HG03469 (cell line): ENCODE measurements around the gene OR14C36.
"Not testable (repeated sequence)": the region's sequence is repeated elsewhere in the genome, so short reads cannot be mapped to it uniquely, and the experiment has no call there.

Source experiments
- ATAC-seq: cut with Tn5 transposase; IDR thresholded peaks from one replicate; pipeline ENCODE4 v1.9.1; 2021; ENCODE audit warnings: mild to moderate bottlenecking, moderate library complexity, moderate number of reproducible peaks; ENCODE audit not compliant: unreplicated experiment

Gene OR14C36, protein sequence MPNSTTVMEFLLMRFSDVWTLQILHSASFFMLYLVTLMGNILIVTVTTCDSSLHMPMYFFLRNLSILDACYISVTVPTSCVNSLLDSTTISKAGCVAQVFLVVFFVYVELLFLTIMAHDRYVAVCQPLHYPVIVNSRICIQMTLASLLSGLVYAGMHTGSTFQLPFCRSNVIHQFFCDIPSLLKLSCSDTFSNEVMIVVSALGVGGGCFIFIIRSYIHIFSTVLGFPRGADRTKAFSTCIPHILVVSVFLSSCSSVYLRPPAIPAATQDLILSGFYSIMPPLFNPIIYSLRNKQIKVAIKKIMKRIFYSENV

DNA sequence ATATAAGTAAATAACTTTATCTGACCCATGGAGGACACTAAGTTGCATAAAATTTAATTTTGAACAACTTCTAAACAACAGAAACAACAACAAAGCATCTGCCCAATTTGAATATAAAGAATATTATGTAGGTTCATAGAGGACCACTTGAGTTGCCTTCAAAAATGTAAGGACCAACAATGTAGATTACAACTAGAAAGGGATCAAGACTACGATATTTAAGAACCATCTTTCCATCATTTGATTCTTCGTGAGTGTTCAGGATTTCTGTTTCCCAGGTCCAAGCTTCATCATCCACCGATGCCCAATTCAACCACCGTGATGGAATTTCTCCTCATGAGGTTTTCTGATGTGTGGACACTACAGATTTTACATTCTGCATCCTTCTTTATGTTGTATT lies at the start of gene OR14C36:
TSS of gene OR14C36 (plus strand) at position 301 of the 400 bp plus-strand sequence. CDS start at position 301, 0 bp downstream.
- no peak for ATAC-seq

DNA sequence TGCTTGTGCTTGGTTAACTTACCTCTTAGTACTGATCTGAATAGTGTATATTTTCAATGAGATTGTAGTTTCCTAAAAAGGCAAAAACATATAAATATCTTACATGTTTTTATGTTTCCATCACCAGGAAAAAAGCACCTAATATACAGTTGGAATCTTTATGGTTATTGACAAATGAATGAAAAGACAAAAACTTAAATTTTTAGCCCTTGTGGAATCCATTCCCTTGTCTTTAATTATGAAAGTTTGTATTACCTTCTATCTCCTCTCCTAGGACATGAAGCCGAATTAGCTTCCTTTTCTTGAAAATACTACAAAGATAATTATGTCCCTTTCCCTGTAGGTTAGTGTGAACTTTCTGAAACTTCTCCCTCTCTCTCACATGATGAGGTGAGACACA lies 45.3 kb upstream of the OR14C36 start, which contains the start of gene OR2T12:
TSS of gene OR2T12 (minus strand) at position 101 of the 400 bp plus-strand sequence. CDS start 7,846 bp downstream, outside the sequence.
- no peak for ATAC-seq

DNA sequence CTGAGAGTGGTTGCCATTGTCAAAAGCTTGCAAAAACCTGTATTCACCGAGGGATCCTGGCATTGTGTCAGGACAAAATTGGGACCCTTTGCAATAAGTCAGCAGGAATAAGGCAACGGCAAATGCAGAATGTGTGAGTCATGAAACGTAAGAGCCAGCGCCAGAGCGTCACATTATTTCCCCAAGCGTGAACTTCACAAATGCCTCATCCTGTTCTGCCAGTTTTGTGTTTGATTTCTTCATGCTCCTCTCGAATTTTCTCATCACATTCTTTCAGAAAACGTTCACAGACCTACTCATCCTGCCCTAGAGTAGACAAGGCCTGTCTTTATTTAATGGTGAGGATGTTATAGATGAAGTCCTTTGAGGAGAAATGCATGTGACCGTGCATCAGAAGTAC lies 42.9 kb upstream of the OR14C36 start:
- ATAC-seq, result not testable (repeated sequence)

DNA sequence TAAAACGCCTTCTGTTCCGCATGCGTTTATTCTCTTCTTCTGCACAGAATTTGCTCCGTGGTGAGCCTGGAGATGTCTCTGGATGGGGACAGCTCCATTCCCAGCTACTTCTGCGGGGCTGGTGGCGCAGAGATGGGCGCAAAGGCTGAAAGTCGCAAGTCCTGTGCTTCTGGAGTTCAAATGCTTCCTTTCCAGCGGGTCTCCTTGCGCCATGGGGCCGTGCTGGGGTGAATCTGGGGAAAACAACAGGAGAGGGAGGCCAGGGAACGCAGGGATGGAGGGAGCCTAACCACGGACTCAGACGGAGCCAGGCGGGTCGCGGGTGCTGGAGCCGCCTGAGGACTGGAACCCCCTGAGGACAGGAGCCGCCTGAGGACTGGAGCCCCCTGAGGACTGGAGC lies 42.5 kb upstream of the OR14C36 start:
- no peak for ATAC-seq

DNA sequence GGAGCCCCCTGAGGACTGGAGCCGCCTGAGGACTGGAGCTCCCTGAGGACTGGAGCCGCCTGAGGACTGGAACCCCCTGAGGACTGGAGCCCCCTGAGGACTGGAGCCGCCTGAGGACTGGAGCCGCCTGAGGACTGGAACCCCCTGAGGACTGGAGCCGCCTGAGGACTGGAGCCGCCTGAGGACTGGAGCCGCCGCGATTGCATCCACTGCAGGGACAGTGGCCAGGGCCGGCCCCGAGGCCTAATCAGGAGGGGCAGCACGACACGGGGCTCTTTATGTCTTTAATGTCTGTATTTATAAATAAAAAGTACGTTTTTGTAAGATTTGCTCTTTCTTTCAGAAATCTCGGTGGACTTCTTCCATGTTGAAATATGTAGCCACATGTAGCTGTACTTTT lies 41.8 kb upstream of the OR14C36 start:
- not testable (repeated sequence) for ATAC-seq

DNA sequence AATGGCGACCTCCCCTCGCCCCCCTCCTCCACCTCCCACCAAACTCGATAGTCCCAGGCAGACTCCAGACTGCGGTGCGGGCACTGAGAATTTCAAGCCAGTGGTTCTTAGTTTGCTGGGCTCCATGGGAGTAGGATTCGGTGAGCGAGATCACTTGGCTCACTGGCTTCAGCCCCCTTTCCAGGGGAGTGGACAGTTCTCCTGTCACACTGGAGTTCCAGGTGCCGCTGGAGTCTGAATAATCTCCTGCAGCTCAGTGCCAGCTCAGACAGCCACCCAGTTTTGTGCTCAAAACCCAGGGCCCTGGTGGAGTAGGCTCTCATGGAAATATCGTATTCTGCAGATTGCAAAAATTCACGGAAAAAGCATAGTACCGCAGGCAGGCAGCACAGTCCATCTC lies 31.8 kb upstream of the OR14C36 start:
- no peak for ATAC-seq

DNA sequence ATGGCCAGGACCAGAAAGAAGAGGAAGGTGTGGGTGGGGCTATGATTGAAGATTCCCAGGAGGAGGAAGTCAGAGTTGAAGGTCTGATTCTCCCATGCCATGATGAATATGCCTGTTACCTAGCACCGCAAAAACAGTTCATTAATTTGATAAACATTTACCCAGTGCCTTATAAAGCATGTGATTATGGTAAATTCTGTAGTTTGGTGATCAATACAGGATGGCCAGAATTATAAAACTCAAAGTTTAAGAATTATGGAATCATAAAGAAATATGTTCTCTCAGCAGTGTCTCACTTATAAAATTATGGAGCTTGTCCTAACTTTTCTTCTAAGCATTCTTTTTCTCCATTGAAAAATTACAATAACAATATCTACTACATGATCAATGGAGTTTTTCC lies 24.1 kb upstream of the OR14C36 start, which contains the start of gene OR2M7:
TSS of gene OR2M7 (minus strand) at position 101 of the 400 bp plus-strand sequence. CDS start at position 101, 0 bp downstream.
- ATAC-seq, result no peak

DNA sequence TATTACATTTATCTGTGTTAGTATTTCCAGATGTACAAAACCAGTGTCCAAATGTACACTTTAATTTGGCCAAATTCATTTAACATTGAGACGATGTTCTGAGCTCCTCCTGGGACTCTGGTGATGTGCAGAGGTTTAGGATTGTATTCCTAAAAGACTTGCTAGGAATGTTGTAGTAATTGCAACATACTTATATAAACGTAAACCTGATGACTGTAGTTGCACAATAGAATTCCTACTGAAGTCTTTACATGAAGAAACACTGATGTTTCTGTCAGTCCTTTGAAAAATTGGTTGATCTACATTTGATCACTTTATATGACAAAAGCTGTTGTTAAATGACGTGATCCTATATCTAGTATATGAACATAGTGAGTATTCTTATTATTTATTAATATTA lies 5.1 kb upstream of the OR14C36 start:
- ATAC-seq, result no peak

DNA sequence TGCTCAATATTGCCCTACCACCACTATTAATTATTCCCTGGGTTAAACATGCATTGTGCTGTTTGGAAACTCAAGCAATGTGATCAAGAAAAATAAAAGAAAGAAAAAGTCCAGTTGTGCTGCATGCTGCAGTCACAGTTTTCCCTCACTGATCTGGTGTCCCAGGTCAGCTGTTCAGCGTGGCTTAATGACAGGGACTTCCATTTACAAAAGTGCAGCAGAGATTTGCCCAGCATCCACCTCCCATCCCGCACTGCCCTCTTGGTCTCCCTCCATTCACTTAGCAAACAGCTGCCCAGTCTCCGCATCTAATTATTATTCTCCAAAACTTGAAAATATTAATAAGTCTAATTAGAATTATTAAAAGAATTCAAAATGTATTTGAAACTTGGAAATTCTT lies 10.8 kb downstream of the OR14C36 start:
- ATAC-seq, result no peak

DNA sequence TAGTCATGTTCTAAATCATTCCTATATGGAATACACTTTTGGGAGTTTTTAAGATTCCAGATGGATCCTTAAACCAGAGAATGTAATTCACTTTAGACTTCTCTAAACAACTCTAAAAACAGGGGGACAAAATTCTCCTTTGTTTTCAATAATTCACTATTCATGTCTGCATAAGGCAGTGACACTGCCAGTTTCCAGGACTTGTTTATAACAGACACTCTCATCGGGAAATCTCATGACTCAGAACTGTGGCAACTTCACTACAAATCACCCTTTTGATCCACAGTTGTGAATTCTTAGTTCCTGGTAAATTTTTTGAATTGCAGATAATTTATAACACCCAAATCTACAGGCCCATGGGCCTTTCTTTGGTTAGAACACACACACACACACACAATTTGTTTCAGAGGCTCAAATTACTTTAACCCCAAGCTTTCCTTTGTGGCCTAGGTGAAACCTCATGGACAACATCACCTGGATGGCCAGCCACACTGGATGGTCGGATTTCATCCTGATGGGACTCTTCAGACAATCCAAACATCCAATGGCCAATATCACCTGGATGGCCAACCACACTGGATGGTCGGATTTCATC lies 12.6 kb downstream of the OR14C36 start, which contains the start of gene OR2T4:
TSS of gene OR2T4 (plus strand) at position 545 of the 595 bp plus-strand sequence. CDS start at position 545, 0 bp downstream.
- no peak for ATAC-seq

DNA sequence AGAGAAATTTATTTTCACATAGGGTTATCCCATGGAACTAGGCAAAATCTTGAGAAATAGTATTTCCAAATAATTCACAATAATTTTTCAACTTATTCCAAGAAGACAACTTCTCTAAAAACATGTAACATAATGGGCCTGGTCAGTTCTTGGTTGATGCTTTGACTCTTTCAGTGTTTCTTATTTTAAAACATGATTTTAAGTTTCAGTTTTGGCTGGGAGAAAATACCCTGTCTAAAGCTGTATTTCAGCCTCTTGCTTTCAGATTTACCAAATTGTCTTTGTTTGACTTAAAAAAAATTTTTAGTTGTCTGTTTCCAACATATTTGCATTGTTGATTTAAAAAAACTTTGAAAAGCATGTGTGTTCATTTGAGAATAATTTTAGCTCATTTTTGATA lies 18.0 kb downstream of the OR14C36 start:
- no peak for ATAC-seq

DNA sequence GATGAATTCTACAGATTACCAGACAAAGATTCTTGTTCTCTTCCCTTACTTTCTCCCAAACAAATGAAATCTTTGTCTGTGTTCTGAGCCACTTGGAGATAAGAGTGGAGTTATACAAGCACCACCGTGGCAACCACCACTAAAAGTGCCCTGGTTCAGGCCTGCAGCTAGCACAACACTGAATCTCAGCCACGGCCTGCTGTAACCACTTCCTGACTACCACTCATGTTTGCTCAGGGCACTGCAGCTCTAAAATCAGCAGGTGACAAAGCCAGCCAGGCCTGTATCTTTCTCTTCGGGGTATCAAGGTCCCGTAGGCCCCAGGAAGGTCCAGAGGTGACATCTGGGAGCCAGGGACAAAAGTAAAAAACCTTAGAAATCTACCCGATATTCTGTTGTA lies 23.8 kb downstream of the OR14C36 start:
- no peak for ATAC-seq

DNA sequence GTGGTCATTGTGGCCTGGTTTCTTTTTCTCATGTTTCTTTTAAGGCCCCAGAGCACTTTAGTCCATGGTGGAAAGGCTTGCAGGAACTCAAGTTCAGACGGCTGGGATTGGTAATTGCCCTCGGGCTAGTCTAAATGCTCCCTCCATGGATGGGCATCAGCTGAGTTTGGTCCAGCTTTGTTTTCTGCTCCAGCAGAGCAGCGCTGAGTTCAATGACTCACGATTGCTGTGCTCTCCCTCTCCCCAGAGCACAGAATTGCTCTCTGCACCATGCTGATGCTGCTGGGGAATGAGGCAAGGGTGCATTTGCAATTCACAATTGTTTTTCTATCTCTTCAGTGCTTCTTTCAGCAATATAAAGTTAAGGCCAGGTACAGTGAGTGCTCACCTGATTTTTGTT lies 25.2 kb downstream of the OR14C36 start:
- ATAC-seq, result no peak

DNA sequence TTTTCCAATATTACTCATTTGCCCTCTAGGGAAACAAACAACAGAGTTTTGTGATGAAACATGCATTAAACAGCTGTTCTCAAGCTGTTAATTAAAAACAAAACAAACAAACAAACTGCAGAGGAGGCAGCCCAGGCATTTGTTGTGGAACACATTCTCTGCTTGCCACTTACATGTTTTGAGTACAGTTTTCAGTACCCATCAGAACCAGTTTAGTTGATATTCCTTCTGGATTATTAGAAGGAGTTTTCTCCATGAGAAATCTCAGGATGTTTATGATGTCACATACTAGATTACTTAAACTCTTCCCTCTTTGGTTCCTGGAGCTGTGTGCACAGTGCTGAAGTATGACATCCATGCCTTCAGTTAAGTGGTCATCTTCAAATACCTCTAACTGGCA lies 26.9 kb downstream of the OR14C36 start, which contains the start of gene OR2T6:
TSS of gene OR2T6 (plus strand) at position 301 of the 400 bp plus-strand sequence. CDS start 11,863 bp downstream, outside the sequence.
- ATAC-seq, result no peak

DNA sequence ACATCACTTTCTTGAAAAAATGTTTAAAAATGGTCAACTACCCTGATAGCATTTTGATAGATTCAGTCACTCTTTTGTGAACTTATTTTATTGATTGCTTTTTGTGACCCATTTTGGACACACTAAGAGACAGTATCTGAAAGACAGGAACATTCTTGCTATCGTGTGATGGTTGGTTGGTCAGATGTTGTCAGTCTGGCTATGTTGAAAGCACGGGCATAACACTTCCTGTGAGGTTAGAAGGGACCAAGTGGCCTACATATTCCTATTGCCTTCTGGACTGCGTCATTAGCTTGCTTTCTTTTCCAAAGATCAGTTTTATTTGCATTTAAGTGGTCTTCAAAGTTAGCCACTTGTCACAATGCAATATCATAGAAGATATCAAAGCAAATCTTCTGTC lies 28.3 kb downstream of the OR14C36 start:
- ATAC-seq, result no peak

DNA sequence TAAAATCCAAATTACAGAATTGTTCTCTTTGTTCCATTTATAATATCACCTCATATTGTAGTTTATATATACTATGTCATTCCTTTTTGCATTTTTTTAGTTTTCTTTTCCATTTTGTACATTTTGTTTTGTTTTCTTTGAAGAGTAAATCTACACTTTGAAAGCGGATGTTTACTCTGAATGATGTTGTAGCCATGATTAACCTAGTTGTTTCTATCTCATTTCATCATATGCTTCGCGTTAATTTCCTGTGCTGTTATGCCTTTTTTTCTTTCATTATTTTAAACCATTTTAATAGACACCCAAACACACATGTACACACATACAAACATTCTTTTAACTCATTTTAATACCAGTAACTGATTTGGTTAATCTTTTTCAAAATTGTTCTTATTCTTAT lies 32.3 kb downstream of the OR14C36 start:
- no peak for ATAC-seq

DNA sequence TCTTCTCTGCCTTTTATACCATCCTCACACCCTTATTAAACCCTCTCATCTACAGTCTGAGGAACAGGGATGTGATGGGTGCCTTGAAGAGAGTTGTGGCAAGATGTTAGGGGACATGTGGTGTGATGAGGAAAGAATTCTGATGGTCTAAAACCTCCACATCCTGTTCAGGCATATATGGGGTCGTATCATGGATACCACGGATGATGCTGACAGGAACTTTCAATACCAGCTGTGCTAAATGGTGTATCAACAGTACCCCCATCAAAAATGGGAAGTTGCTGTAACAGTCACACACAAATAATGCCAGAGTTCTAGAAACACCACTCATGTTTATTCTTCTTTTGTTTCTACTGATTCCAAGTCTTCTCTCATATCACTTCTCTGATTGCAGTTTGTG lies 39.9 kb downstream of the OR14C36 start:
- no peak for ATAC-seq

DNA sequence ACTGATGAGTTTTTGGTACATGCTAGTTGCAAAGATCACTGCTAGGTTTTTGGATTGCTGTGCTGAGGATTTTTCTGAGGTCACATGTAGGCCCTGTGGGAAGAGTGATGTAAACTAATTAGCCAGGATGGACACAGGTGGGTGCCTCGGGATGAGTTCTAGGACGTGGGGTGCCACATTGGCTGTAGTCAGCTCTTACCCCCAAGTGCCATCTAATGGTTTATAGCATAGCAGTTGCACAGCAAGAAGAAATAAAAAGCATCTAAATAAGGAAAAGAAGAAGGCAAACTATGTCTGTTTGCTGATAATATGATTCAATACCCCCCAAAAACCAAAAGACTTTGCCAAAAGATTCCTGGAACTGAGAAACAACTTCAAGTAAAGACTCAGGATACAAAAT lies 44.5 kb downstream of the OR14C36 start:
- no peak for ATAC-seq
